ENCODE results near the gene KLK1.

The KLK1 gene

DNA sequence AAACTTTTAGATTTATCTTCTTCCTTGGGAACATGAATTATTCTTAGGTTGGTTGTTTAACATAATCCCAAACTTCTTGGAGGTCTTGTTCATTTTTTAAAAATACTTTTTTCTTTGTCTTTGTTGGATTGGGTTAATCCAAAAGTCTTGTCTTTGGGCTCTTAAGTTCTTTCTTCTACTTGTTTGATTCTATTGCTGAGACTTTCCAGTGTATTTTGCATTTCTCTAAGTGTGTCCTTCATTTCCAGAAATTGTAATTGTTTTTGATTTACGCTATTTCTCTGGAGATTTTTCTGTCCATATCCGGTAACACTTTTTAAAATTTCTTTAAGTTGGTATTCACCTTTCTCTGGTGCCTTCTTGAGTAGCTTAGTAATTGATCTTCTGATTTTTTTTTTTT, 19.6 kb upstream of the KLK1 start:
- TF ChIP-seq TCF12 (IDR thresholded peaks at IDR 0.05; ENCODE audit: low read depth) = no peak
- no peak for TF ChIP-seq EGR1 (IDR thresholded peaks at IDR 0.05)
- no peak for TF ChIP-seq EP300 (IDR thresholded peaks at IDR 0.05; ENCODE audit: borderline replicate concordance)
- no peak for TF ChIP-seq TEAD4 (IDR thresholded peaks at IDR 0.05)
- TF ChIP-seq, protein P1, sequence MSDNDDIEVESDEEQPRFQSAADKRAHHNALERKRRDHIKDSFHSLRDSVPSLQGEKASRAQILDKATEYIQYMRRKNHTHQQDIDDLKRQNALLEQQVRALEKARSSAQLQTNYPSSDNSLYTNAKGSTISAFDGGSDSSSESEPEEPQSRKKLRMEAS (IDR thresholded peaks at IDR 0.05) = no peak
- no peak for TF ChIP-seq RAD21 (IDR thresholded peaks at IDR 0.05; ENCODE audit: low read depth)
- no peak for TF ChIP-seq YY1 (IDR thresholded peaks at IDR 0.05; ENCODE audit: low read depth)
- TF ChIP-seq CREB1 (IDR thresholded peaks at IDR 0.05; ENCODE audit: low read depth) = no peak
- TF ChIP-seq FOXM1 (IDR thresholded peaks at IDR 0.05; ENCODE audit: borderline replicate concordance, low read depth) = no peak

DNA sequence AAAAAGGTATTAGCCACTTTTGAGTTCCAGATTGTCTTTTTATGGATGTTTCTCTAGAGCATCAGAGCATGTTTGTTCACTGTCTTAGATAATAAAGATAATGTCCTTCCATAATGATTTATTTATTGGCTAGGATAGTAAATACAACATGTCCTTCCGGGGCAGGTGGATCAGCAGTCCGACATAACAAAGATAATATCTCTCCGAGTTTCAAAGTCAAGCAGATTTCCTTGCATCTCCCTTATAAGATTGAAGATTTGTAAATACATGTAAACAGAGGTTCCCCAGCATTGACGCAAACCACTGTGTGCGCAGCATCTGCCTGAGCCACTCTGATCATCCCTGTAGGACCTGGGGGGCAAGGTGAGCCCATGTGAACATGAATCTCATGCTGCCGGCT, 18.5 kb upstream of the KLK1 start:
- TF ChIP-seq YY1 (IDR thresholded peaks at IDR 0.05; ENCODE audit: low read depth) (no peak), RAD21 (IDR thresholded peaks at IDR 0.05; ENCODE audit: low read depth) (no peak), CREB1 (IDR thresholded peaks at IDR 0.05; ENCODE audit: low read depth) (no peak), FOXM1 (IDR thresholded peaks at IDR 0.05; ENCODE audit: borderline replicate concordance, low read depth) (no peak), EGR1 (IDR thresholded peaks at IDR 0.05) (no peak), ZBTB7A (IDR thresholded peaks at IDR 0.05; ENCODE audit: low read depth) (no peak), TEAD4 (IDR thresholded peaks at IDR 0.05) (no peak)
- TF ChIP-seq, protein P1 (IDR thresholded peaks at IDR 0.05) = no peak

DNA sequence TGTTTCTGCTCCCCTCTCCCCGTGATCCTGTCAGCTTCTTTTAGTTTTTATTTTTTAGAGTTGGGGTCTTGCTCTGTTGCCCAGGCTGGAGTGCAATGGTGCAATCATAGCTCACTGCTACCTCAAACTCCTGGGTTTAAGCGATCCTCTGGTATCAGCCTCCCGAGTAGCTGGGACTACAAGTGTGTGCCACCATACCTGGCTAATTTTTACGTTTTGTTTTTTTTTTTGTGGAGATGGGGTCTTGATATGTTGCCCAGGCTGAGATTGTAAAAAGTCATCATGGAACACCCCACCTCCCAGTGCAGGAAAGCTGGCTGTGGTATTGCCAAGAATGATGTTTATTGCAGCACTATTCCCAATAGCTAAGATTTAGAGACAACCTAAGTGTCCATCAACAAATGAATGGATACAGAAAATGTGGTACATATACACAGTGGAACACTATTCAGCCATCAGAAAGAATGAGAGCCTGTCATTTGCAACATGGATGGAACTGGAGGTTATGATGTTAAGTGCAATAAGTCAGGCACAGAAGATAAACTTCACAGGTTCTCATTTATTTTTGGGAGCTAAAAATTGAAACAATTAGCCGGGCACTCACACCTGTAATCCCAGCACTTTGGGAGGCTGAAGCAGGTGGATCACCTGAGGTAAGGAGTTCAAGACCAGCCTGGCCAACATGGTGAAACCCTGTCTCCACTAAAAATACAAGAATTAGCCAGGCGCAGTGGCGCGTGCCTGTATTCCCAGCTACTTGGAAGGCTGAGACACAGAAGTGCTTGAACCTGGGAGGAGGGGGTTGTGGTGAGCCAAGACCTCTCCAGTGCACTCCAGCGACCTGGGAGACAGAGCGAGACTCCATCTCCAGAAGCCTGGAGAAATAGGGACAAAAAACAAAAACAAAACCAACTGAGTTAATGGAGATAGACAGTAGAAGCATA, 16.4 kb upstream of the KLK1 start:
- TF ChIP-seq, protein P2, sequence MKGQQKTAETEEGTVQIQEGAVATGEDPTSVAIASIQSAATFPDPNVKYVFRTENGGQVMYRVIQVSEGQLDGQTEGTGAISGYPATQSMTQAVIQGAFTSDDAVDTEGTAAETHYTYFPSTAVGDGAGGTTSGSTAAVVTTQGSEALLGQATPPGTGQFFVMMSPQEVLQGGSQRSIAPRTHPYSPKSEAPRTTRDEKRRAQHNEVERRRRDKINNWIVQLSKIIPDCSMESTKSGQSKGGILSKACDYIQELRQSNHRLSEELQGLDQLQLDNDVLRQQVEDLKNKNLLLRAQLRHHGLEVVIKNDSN (IDR thresholded peaks at IDR 0.05) = no peak
- TF ChIP-seq RAD21 (IDR thresholded peaks at IDR 0.05; ENCODE audit: low read depth) = no peak
- TF ChIP-seq EP300 (IDR thresholded peaks at IDR 0.05; ENCODE audit: borderline replicate concordance) = no peak
- TF ChIP-seq CREB1 (IDR thresholded peaks at IDR 0.05; ENCODE audit: low read depth) = no peak
- TF ChIP-seq, protein P3, sequence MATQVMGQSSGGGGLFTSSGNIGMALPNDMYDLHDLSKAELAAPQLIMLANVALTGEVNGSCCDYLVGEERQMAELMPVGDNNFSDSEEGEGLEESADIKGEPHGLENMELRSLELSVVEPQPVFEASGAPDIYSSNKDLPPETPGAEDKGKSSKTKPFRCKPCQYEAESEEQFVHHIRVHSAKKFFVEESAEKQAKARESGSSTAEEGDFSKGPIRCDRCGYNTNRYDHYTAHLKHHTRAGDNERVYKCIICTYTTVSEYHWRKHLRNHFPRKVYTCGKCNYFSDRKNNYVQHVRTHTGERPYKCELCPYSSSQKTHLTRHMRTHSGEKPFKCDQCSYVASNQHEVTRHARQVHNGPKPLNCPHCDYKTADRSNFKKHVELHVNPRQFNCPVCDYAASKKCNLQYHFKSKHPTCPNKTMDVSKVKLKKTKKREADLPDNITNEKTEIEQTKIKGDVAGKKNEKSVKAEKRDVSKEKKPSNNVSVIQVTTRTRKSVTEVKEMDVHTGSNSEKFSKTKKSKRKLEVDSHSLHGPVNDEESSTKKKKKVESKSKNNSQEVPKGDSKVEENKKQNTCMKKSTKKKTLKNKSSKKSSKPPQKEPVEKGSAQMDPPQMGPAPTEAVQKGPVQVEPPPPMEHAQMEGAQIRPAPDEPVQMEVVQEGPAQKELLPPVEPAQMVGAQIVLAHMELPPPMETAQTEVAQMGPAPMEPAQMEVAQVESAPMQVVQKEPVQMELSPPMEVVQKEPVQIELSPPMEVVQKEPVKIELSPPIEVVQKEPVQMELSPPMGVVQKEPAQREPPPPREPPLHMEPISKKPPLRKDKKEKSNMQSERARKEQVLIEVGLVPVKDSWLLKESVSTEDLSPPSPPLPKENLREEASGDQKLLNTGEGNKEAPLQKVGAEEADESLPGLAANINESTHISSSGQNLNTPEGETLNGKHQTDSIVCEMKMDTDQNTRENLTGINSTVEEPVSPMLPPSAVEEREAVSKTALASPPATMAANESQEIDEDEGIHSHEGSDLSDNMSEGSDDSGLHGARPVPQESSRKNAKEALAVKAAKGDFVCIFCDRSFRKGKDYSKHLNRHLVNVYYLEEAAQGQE (IDR thresholded peaks at IDR 0.05; ENCODE audit: low read depth) = no peak
- no peak for TF ChIP-seq NFIC (IDR thresholded peaks at IDR 0.05)
- no peak for TF ChIP-seq TAF1 (IDR thresholded peaks at IDR 0.05; ENCODE audit: low read depth)
- TF ChIP-seq CEBPB (IDR thresholded peaks at IDR 0.05) = no peak
- TF ChIP-seq TEAD4 (IDR thresholded peaks at IDR 0.05) = no peak
- no peak for TF ChIP-seq YY1 (IDR thresholded peaks at IDR 0.05; ENCODE audit: low read depth)
- TF ChIP-seq EGR1 (IDR thresholded peaks at IDR 0.05) = no peak
- no peak for TF ChIP-seq ZBTB7A (IDR thresholded peaks at IDR 0.05; ENCODE audit: low read depth)
- TF ChIP-seq, protein P1 (IDR thresholded peaks at IDR 0.05) = no peak
- TF ChIP-seq TCF12 (IDR thresholded peaks at IDR 0.05; ENCODE audit: low read depth) = no peak
- TF ChIP-seq FOXM1 (IDR thresholded peaks at IDR 0.05; ENCODE audit: borderline replicate concordance, low read depth) = no peak

DNA sequence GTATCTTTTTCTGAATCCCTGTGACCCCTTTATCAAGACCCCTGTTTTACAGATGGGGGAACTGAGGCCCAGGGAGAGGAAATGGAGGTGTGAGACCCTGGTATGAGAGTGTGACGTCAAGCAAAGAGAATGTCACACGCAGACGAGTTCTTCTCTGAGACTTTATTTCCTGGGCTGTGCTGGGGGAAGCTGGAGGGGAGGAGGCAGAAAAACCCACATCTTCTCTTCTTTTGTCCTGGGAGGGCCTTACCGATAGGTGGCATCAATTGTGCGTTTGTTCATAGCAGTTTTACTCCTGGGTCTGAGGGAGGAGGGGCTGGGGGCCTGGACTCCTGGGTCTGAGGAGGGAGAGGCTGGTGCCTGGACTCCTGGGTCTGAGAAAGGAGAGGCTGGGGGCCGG, 14.7 kb upstream of the KLK1 start:
- TF ChIP-seq RAD21 (IDR thresholded peaks at IDR 0.05; ENCODE audit: low read depth) = peak; percentile 7; the same call in 1 of the 2 replicates
- no peak for TF ChIP-seq FOXM1 (IDR thresholded peaks at IDR 0.05; ENCODE audit: borderline replicate concordance, low read depth)

DNA sequence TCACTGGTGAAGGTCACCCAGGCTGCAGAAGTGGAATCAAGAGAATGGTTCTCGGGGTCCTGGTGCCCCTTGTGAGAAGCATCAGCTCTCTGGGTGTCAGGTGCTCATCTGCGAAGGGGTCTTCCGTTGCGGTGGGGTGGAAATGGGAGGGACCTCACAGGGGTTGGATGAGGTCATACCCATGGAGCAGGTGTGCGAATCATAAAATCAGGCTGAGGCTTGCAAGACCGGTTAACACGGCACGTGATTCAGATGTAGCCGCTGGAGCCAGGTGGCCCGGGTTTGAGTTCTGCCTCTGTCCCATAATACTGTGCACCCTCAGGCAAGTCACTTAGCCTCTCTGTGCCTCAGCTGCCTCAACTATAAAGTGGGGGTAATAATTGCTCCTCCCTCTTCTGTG, 13.7 kb upstream of the KLK1 start:
- TF ChIP-seq, protein P2 (IDR thresholded peaks at IDR 0.05) = peak; percentile 38
- no peak for TF ChIP-seq YY1 (IDR thresholded peaks at IDR 0.05; ENCODE audit: low read depth)

DNA sequence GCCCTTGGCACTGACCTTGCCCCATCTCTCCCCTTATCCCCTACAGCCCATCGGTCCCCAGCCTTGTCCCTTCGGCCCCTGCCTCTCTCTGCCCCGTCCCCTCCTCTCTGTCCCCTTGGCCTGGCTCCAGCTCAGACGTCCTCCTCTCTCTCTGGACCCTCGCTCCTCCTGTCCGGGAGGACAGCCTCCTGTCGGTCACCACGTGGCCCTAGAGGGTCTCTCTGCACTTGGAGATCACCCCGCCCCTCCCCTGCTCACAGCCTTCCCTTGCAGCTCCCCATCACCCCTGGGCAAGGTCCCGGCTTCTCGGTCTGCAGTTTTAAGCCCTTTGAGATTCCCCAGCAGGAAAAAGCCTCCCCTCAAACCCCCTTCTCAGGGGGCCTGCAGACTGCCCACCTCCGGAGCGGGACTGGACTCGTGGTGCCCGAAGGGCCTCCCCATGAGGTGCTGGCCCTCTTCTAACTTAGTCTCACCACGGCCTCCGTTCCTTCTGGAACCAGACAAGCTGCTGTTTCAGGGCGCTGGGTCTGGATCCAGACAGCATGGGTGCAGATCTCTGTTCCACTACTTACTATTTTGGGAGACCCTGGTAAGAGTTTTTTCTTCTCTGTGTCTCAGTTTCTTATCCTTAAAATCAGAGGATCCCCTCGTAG, 13.1 kb upstream of the KLK1 start:
- TF ChIP-seq RAD21 (IDR thresholded peaks at IDR 0.05; ENCODE audit: low read depth) (no peak), TAF1 (IDR thresholded peaks at IDR 0.05; ENCODE audit: low read depth) (no peak), NFIC (IDR thresholded peaks at IDR 0.05) (no peak), FOXM1 (IDR thresholded peaks at IDR 0.05; ENCODE audit: borderline replicate concordance, low read depth) (no peak)
- TF ChIP-seq, protein P3 (IDR thresholded peaks at IDR 0.05; ENCODE audit: low read depth) = no peak
- TF ChIP-seq, protein P1 (IDR thresholded peaks at IDR 0.05) = no peak
